ENCODE measurements around the gene PPP3R1.
A peak's percentile ranks its signal among the peaks of the same experiment; 100 is the strongest.
"Not testable (repeated sequence)": the region's sequence is repeated elsewhere in the genome, so short reads cannot be mapped to it uniquely, and the experiment has no call there.

PPP3R1 gene

GRCh38 chr2:68189991-68190784 lies 62.1 kb downstream of the PPP3R1 start:
- FAIRE-seq, result no peak

GRCh38 chr2:68188831-68189230 lies 63.5 kb downstream of the PPP3R1 start:
- no peak for FAIRE-seq

More at GRCh38 chr2:68189991-68190784, 62.1 kb downstream of the PPP3R1 start:
- DNase-seq (ENCODE audit: low spot score), result no peak

GRCh38 chr2:68187329-68187728 lies 65.0 kb downstream of the PPP3R1 start:
- DNase-seq (ENCODE audit: low spot score) (no peak), FAIRE-seq (no peak)

More at GRCh38 chr2:68188831-68189230, 63.5 kb downstream of the PPP3R1 start:
- DNase-seq (ENCODE audit: low spot score), result no peak

GRCh38 chr2:68185541-68186164 lies 66.7 kb downstream of the PPP3R1 start:
- FAIRE-seq, result no peak
- DNase-seq (ENCODE audit: low spot score), result no peak

GRCh38 chr2:68182902-68183301 lies 69.4 kb downstream of the PPP3R1 start:
- DNase-seq (ENCODE audit: low spot score), result no peak
- FAIRE-seq, result no peak

- FAIRE-seq, result no peak
- DNase-seq (ENCODE audit: low spot score), result no peak
These were observed 73.2 kb downstream of the PPP3R1 start for GRCh38 chr2:68178954-68179627.

GRCh38 chr2:68178432-68178831 lies 73.9 kb downstream of the PPP3R1 start:
- DNase-seq (ENCODE audit: low spot score) (no peak), FAIRE-seq (no peak)

- no peak for FAIRE-seq
- no peak for DNase-seq (ENCODE audit: low spot score)
These were observed 74.8 kb downstream of the PPP3R1 start for GRCh38 chr2:68177541-68177940.

GRCh38 chr2:68176657-68177056 lies 75.7 kb downstream of the PPP3R1 start:
- no peak for FAIRE-seq

GRCh38 chr2:68175210-68175609 lies 77.1 kb downstream of the PPP3R1 start:
- not testable (repeated sequence) for FAIRE-seq

More at GRCh38 chr2:68176657-68177056, 75.7 kb downstream of the PPP3R1 start:
- DNase-seq (ENCODE audit: low spot score), result no peak

GRCh38 chr2:68172990-68173700 lies 79.2 kb downstream of the PPP3R1 start:
- FAIRE-seq (no peak), DNase-seq (ENCODE audit: low spot score) (no peak)

More at GRCh38 chr2:68175210-68175609, 77.1 kb downstream of the PPP3R1 start:
- DNase-seq (ENCODE audit: low spot score), result not testable (repeated sequence)

- FAIRE-seq (no peak), DNase-seq (ENCODE audit: low spot score) (no peak)
These were observed 79.8 kb downstream of the PPP3R1 start for GRCh38 chr2:68172521-68172920.

GRCh38 chr2:68171684-68172083 lies 80.6 kb downstream of the PPP3R1 start:
- DNase-seq (ENCODE audit: low spot score) (no peak), FAIRE-seq (no peak)

GRCh38 chr2:68171146-68171545 lies 81.2 kb downstream of the PPP3R1 start:
- FAIRE-seq (no peak), DNase-seq (ENCODE audit: low spot score) (no peak)

- no peak for DNase-seq (ENCODE audit: low spot score)
- FAIRE-seq, result no peak
These were observed 83.0 kb downstream of the PPP3R1 start for GRCh38 chr2:68169308-68169707.

GRCh38 chr2:68167186-68167585 lies 85.1 kb downstream of the PPP3R1 start:
- DNase-seq (ENCODE audit: low spot score), result no peak
- FAIRE-seq, result no peak

GRCh38 chr2:68163641-68164040 lies 88.7 kb downstream of the PPP3R1 start:
- DNase-seq (ENCODE audit: low spot score) (no peak), FAIRE-seq (no peak)

- FAIRE-seq (no peak), DNase-seq (ENCODE audit: low spot score) (no peak)
These were observed 94.2 kb downstream of the PPP3R1 start for GRCh38 chr2:68158134-68158447.

GRCh38 chr2:68157402-68158133 lies 94.8 kb downstream of the PPP3R1 start, which contains the start of gene PNO1:
Gene PNO1 (plus strand): TSS chr2:68157888. CDS start chr2:68157935, 47 bp downstream.
- DNase-seq (ENCODE audit: low spot score) (peak; percentile 83), FAIRE-seq (peak; percentile 62)

- DNase-seq (ENCODE audit: low spot score), result peak; percentile 14
- FAIRE-seq, result no peak
These were observed 95.3 kb downstream of the PPP3R1 start for GRCh38 chr2:68157002-68157401.

- no peak for DNase-seq (ENCODE audit: low spot score)
- no peak for FAIRE-seq
These were observed 95.9 kb downstream of the PPP3R1 start for GRCh38 chr2:68156419-68156818.

Measured in RCC 7860 (cell line).